SK-N-SH (cell line): ENCODE measurements around the gene ABLIM1.

Source experiments
- CTCF ChIP-seq: fragments of 200-600 bp; sonication (generic); IDR thresholded peaks from 2 replicates; pipeline ENCODE4 v1.6.1; 2017; ENCODE audit warnings: antibody characterized with exemption, mild to moderate bottlenecking, moderate library complexity
- FOXM1 ChIP-seq: IDR thresholded peaks from 2 replicates; pipeline ENCODE4 v1.4.0; 2012; ENCODE audit warnings: low read depth, mild to moderate bottlenecking
- GABPA ChIP-seq: IDR thresholded peaks from 2 replicates; pipeline ENCODE4 v1.4.0; 2012; ENCODE audit warnings: low read depth, mild to moderate bottlenecking
- IRF3 ChIP-seq: fragments of 150-350 bp; IDR thresholded peaks from 2 replicates; pipeline ENCODE4 v1.6.1; 2016; ENCODE audit warnings: mild to moderate bottlenecking, low read depth, low read length
- MAX ChIP-seq: IDR thresholded peaks from 2 replicates; pipeline ENCODE4 v1.4.0; 2012; ENCODE audit warnings: low read depth
- PBX3 ChIP-seq: IDR thresholded peaks from 2 replicates; pipeline ENCODE4; 2012
- POLR2AphosphoS5 ChIP-seq: IDR thresholded peaks from 2 replicates; pipeline ENCODE4 v1.6.1; 2012; ENCODE audit warnings: low read depth, low read length
- SMC3 ChIP-seq: IDR thresholded peaks from 2 replicates; pipeline ENCODE4 v1.6.1; 2012; ENCODE audit warnings: low read depth, low read length, improper control_type of control experiment
- YY1 ChIP-seq: IDR thresholded peaks from 2 replicates; pipeline ENCODE4 v1.4.0; 2012; ENCODE audit warnings: low read depth, mild to moderate bottlenecking

GRCh38 chr10:114544045-114544659 is 113.9 kb downstream of the ABLIM1 start:
- TF ChIP-seq SMC3 (no peak), FOXM1 (no peak), CTCF (no peak), IRF3 (no peak), MAX (no peak), GABPA (no peak), POLR2AphosphoS5 (no peak), PBX3 (no peak), YY1 (no peak)
